Endothelial cell (in vitro differentiated cells): Measurements from ENCODE around the gene RNF222. TPM values are rescaled to one million over a fixed set of nuclear protein-coding genes. Genes with fewer than 3 reads are reported as not detected.

Experiments
- DNase-seq: peaks from one replicate; pipeline ENCODE4 v3.0.0; 2021; ENCODE audit warnings: low spot score
- H3K27ac Mint-ChIP-seq: one replicate; pipeline ENCODE4 v1.8.0; 2021; ENCODE audit warnings: mixed read lengths, inconsistent platforms; ENCODE audit not compliant: unreplicated experiment
- H3K27me3 Mint-ChIP-seq: one replicate; pipeline ENCODE4 v1.8.0; 2021; ENCODE audit warnings: mild to moderate bottlenecking, moderate library complexity, mixed read lengths, inconsistent platforms; ENCODE audit not compliant: unreplicated experiment
- H3K36me3 Mint-ChIP-seq: one replicate; pipeline ENCODE4 v1.8.0; 2021; ENCODE audit warnings: mild to moderate bottlenecking, low read depth, mixed read lengths, inconsistent platforms; ENCODE audit not compliant: unreplicated experiment
- H3K4me1 Mint-ChIP-seq: one replicate; pipeline ENCODE4 v1.8.0; 2021; ENCODE audit warnings: mild to moderate bottlenecking, mixed read lengths, inconsistent platforms; ENCODE audit not compliant: unreplicated experiment
- H3K4me3 Mint-ChIP-seq: one replicate; pipeline ENCODE4 v1.8.0; 2021; ENCODE audit warnings: mild to moderate bottlenecking, mixed read lengths, inconsistent platforms; ENCODE audit not compliant: unreplicated experiment
- H3K9me3 Mint-ChIP-seq: one replicate; pipeline ENCODE4 v1.8.0; 2021; ENCODE audit warnings: mixed read lengths, inconsistent platforms; ENCODE audit not compliant: unreplicated experiment
- CTCF ChIP-seq: fragments of 200-600 bp; sonication (generic); IDR thresholded peaks from one replicate; pipeline ENCODE4 v1.5.0; 2021; ENCODE audit warnings: antibody characterized with exemption; ENCODE audit not compliant: unreplicated experiment
- total RNA-seq: library from RNA; stranded (reverse); fragmentation: NEBNext Ultra II Directional; extraction: Animal tissue kit (Norgen Biotek cat#: 25700); gene quantifications from one replicate; pipeline ENCODE4 v1.2.1, GENCODE V29; 2021; ENCODE audit not compliant: unreplicated experiment

RNF222 gene
- total RNA-seq, 1 donor from 2014 or later = not detected

- no peaks in the 10 kb centered on the region for H3K36me3 Mint-ChIP-seq
- H3K4me1 Mint-ChIP-seq = peaks cover 49% of the 10 kb centered on the region
- no peak overlapping the region for H3K4me3 Mint-ChIP-seq
- H3K27ac Mint-ChIP-seq = peak overlapping the region; percentile 74
- TF ChIP-seq CTCF = no peak
- no peak for DNase-seq
- no peaks in the 10 kb centered on the region for H3K9me3 Mint-ChIP-seq
- peaks cover 1% of the 10 kb centered on the region for H3K27me3 Mint-ChIP-seq
These were observed 34.8 kb downstream of the RNF222 start for GRCh38 chr17:8362651-8363332.

- Mint-ChIP-seq H3K36me3 (no peaks in the 10 kb centered on the region), H3K27me3 (peaks cover 1% of the 10 kb centered on the region), H3K27ac (peak overlapping the region; percentile 100), H3K4me3 (peak overlapping the region; percentile 70), H3K4me1 (peaks cover 50% of the 10 kb centered on the region), H3K9me3 (no peaks in the 10 kb centered on the region)
- DNase-seq = no peak
- no peak for TF ChIP-seq CTCF
These were observed 36.9 kb downstream of the RNF222 start for GRCh38 chr17:8360751-8361150.

GRCh38 chr17:8360260-8360659 lies 37.4 kb downstream of the RNF222 start:
- H3K36me3 Mint-ChIP-seq = no peaks in the 10 kb centered on the region
- H3K4me1 Mint-ChIP-seq = peaks cover 48% of the 10 kb centered on the region
- H3K27me3 Mint-ChIP-seq = peaks cover 1% of the 10 kb centered on the region
- no peak for DNase-seq
- TF ChIP-seq CTCF = no peak
- H3K27ac Mint-ChIP-seq = peak overlapping the region; percentile 100
- H3K9me3 Mint-ChIP-seq = no peaks in the 10 kb centered on the region
- peak overlapping the region; percentile 70 for H3K4me3 Mint-ChIP-seq

- TF ChIP-seq CTCF = no peak
- DNase-seq = peak; percentile 31
- H3K27me3 Mint-ChIP-seq = peaks cover 1% of the 10 kb centered on the region
- peaks cover 48% of the 10 kb centered on the region for H3K4me1 Mint-ChIP-seq
- no peaks in the 10 kb centered on the region for H3K9me3 Mint-ChIP-seq
- H3K36me3 Mint-ChIP-seq = no peaks in the 10 kb centered on the region
- peak overlapping the region; percentile 100 for H3K27ac Mint-ChIP-seq
- peak overlapping the region; percentile 81 for H3K4me3 Mint-ChIP-seq
These were observed 37.9 kb downstream of the RNF222 start for GRCh38 chr17:8359769-8360168.

GRCh38 chr17:8357910-8358309 lies 39.7 kb downstream of the RNF222 start:
- Mint-ChIP-seq H3K27ac (peak overlapping the region; percentile 100), H3K4me1 (peaks cover 47% of the 10 kb centered on the region), H3K36me3 (no peaks in the 10 kb centered on the region), H3K4me3 (no peak overlapping the region), H3K9me3 (no peaks in the 10 kb centered on the region), H3K27me3 (peaks cover 1% of the 10 kb centered on the region)
- DNase-seq = no peak
- TF ChIP-seq CTCF = no peak
